Frontal cortex (tissue), 4 donors: ENCODE data around the gene PRKCZ. TPM values are rescaled to one million over a fixed set of nuclear protein-coding genes. Genes with fewer than 3 reads are reported as not detected.

Experiments used
- DNase-seq, 2 donors: peaks; one replicate each; pipeline ENCODE4 v3.0.0; 2012; ENCODE audit warnings: low spot score in 2 of 2
- FAIRE-seq: peaks from 2 replicates; lab custom pipeline; 2012; peaks lifted over from hg19 to GRCh38; lab: Jason Lieb, UNC
- total RNA-seq: library from RNA; depleted of rRNA; stranded (reverse); fragments of >200 nt; gene quantifications from one replicate; pipeline ENCODE4 v1.2.3, GENCODE V29; 2014
- donor health status: control.
- donor health status: control.
- donor health status: control.

The PRKCZ gene
- total RNA-seq, 1 donor from 2014 or later = 58.7 TPM

GRCh38 chr1:2209400-2210083 is 159.3 kb downstream of the PRKCZ start:
- FAIRE-seq = no peak
- no peak for DNase-seq

GRCh38 chr1:2210084-2210653 is 160.0 kb downstream of the PRKCZ start:
- no peak for FAIRE-seq
- no peak for DNase-seq

GRCh38 chr1:2210786-2211185 is 160.6 kb downstream of the PRKCZ start:
- no peak for FAIRE-seq
- no peak for DNase-seq

- DNase-seq = no peak
Observed at GRCh38 chr1:2212274-2212531, 162.0 kb downstream of the PRKCZ start.

GRCh38 chr1:2212532-2213491 is 162.6 kb downstream of the PRKCZ start:
- DNase-seq = peak; percentile 80 to 87
- no peak for FAIRE-seq

More at GRCh38 chr1:2212274-2212531, 162.0 kb downstream of the PRKCZ start:
- FAIRE-seq = no peak

- FAIRE-seq (no peak), DNase-seq (peak; percentile 68 to 75)
Observed at GRCh38 chr1:2213576-2214505, 163.6 kb downstream of the PRKCZ start.

- DNase-seq = no peak
- FAIRE-seq = no peak
Observed at GRCh38 chr1:2214541-2215241, 164.5 kb downstream of the PRKCZ start.

GRCh38 chr1:2215329-2215728 is 165.1 kb downstream of the PRKCZ start:
- FAIRE-seq (no peak), DNase-seq (no peak)

- DNase-seq (no peak), FAIRE-seq (no peak)
Observed at GRCh38 chr1:2215909-2216766, 165.9 kb downstream of the PRKCZ start.

- DNase-seq (no peak), FAIRE-seq (no peak)
Observed at GRCh38 chr1:2216767-2217058, 166.5 kb downstream of the PRKCZ start.

- FAIRE-seq (no peak), DNase-seq (no peak)
Observed at GRCh38 chr1:2221271-2221670, 171.1 kb downstream of the PRKCZ start.

- no peak for FAIRE-seq
Observed at GRCh38 chr1:2224170-2224584, 174.0 kb downstream of the PRKCZ start.

GRCh38 chr1:2224631-2225428 is 174.6 kb downstream of the PRKCZ start:
- DNase-seq = no peak
- FAIRE-seq = no peak

More at GRCh38 chr1:2224170-2224584, 174.0 kb downstream of the PRKCZ start:
- DNase-seq = no peak

GRCh38 chr1:2226525-2227345 is 176.5 kb downstream of the PRKCZ start:
- FAIRE-seq (no peak), DNase-seq (no peak)

GRCh38 chr1:2227346-2228156 is 177.3 kb downstream of the PRKCZ start:
- DNase-seq (peak; percentile 100), FAIRE-seq (no peak)

- FAIRE-seq = no peak
- no peak for DNase-seq
Observed at GRCh38 chr1:2228157-2228594, 178.0 kb downstream of the PRKCZ start, which contains the start of gene SKI. TSS of gene SKI (plus strand) at chr1:2228319. CDS start at chr1:2228767, 448 bp downstream.
